K562 (cell line): ENCODE data around the gene UBE2S. TPM values are rescaled to one million over a fixed set of nuclear protein-coding genes. Genes with fewer than 3 reads are reported as not detected.

Source experiments
- AFF1 ChIP-seq, 2 experiments: fragments of 450-650 bp; IDR thresholded peaks; 2 replicates each; pipeline ENCODE4 v1.6.1; 2018; ENCODE audit warnings: mild to moderate bottlenecking in 2 of 2, low read depth in 1 of 2; ENCODE audit not compliant: partially characterized antibody in 2 of 2
- ARID3A ChIP-seq: IDR thresholded peaks from 2 replicates; pipeline ENCODE4 v1.6.1; 2012; ENCODE audit warnings: low read depth, low read length, improper control_type of control experiment, borderline replicate concordance
- BRD4 ChIP-seq: fragments of 200-600 bp; sonication (generic); IDR thresholded peaks from 2 replicates; pipeline ENCODE4 v1.6.1; 2017; ENCODE audit warnings: inconsistent platforms
- CEBPG ChIP-seq, 3 experiments: fragments of 200-800 bp in 1 of 3; sonication (Bioruptor generic) in 1 of 3; sonication (generic) in 1 of 3; formaldehyde crosslinking in 1 of 3; IDR thresholded peaks in 2 of 3; conservative IDR thresholded peaks in 1 of 3; 2 replicates each; pipeline versions ENCODE4 v1.6.1 to v1.8.0; 2016 to 2022; ENCODE audit warnings: missing compliant biosample characterization in 2 of 3, missing genetic modification characterization in 2 of 3, mild to moderate bottlenecking in 1 of 3, missing genetic modification reagents in 1 of 3
- DEAF1 ChIP-seq: fragments of 450-650 bp; formaldehyde crosslinking; IDR thresholded peaks from 2 replicates; pipeline ENCODE4 v1.4.0; 2020; ENCODE audit warnings: mild to moderate bottlenecking, moderate library complexity
- DMBX1 ChIP-seq: fragments of 250-450 bp; sonication (Bioruptor Pico); IDR thresholded peaks from 2 replicates; pipeline ENCODE4 v1.8.0; 2022; ENCODE audit warnings: inconsistent platforms, mild to moderate bottlenecking, moderate library complexity, borderline replicate concordance
- ESRRB ChIP-seq: fragments of 250-450 bp; sonication (Bioruptor Pico); IDR thresholded peaks from 2 replicates; pipeline ENCODE4 v1.5.0; 2020; ENCODE audit warnings: mild to moderate bottlenecking, moderate library complexity, borderline replicate concordance
- HDAC8 ChIP-seq: fragments of 450-650 bp; IDR thresholded peaks from 2 replicates; pipeline ENCODE4 v1.6.1; 2016; ENCODE audit warnings: mild to moderate bottlenecking, missing genetic modification characterization, moderate library complexity, missing compliant biosample characterization
- NR2C2 ChIP-seq, 2 experiments: fragments of 200-800 bp in 1 of 2; sonication (Bioruptor generic) in 1 of 2; sonication (generic) in 1 of 2; formaldehyde crosslinking in 1 of 2; IDR thresholded peaks; 2 replicates each; pipeline versions ENCODE4 v1.6.1 to v1.8.0; 2016 to 2022; ENCODE audit warnings: mild to moderate bottlenecking in 1 of 2, missing compliant biosample characterization in 1 of 2, missing genetic modification characterization in 1 of 2, missing genetic modification reagents in 1 of 2
- RNF2 ChIP-seq: sonication (generic); IDR thresholded peaks from 2 replicates; pipeline ENCODE4 v1.6.1; 2016
- RNF219 ChIP-seq: fragments of 250-450 bp; sonication (Bioruptor Pico); IDR thresholded peaks from 2 replicates; pipeline ENCODE4 v1.5.0; 2022; ENCODE audit warnings: mild to moderate bottlenecking
- TRIM25 ChIP-seq: fragments of 450-650 bp; IDR thresholded peaks from 2 replicates; pipeline ENCODE4 v1.7.0; 2016; ENCODE audit warnings: borderline replicate concordance
- ZEB2 ChIP-seq: fragments of 450-650 bp; IDR thresholded peaks from 2 replicates; pipeline ENCODE4 v1.6.1; 2016
- ZNF12 ChIP-seq: sonication (generic); formaldehyde crosslinking; IDR thresholded peaks from 2 replicates; pipeline ENCODE4 v1.4.0; 2020; ENCODE audit warnings: mild to moderate bottlenecking, missing genetic modification reagents
- ZNF121 ChIP-seq: sonication (generic); formaldehyde crosslinking; conservative IDR thresholded peaks from 2 replicates; pipeline ENCODE4 v1.8.0; 2022; ENCODE audit warnings: missing genetic modification reagents
- ZNF436 ChIP-seq: fragments of 250-450, 450-650 bp; sonication (Bioruptor Pico); formaldehyde crosslinking; IDR thresholded peaks from 2 replicates; pipeline ENCODE4 v1.7.0; 2020; ENCODE audit warnings: mild to moderate bottlenecking
- polyA plus RNA-seq, 8 experiments: library from polyadenylated mRNA; depleted of rRNA in 4 of 8; stranded (reverse) in 5 of 8; unstranded in 3 of 8; fragments of >200 nt; fragmentation: Nextera tagmentation in 2 of 8; fragmentation: Illumina TruSeq in 1 of 8; extraction: Ambion mirVana in 2 of 8; extraction: Trizol in 1 of 8; gene quantifications; 2 replicates each; pipeline versions ENCODE4 v1.2.1 to v1.2.3, GENCODE V29; 2011 to 2014; ENCODE audit warnings: inconsistent platforms in 1 of 8, missing spikeins in 1 of 8
- total RNA-seq, 7 experiments: library from RNA; depleted of rRNA in 6 of 7; stranded (reverse); fragments of >200 nt in 6 of 7; fragmentation: Illumina TruSeq in 2 of 7; extraction: Trizol in 2 of 7; gene quantifications; 2 replicates each; pipeline versions ENCODE4 v1.2.1 to v1.2.3, GENCODE V29; 2011 to 2021; ENCODE audit warnings: low replicate concordance in 1 of 7

Gene UBE2S
- total and polyA plus RNA-seq, 9 of the 15 experiments (the other 6 are each of a cell fraction or from before 2014, with no cell fraction given) = 1.5 to 1,305 (median 157) TPM

- TF ChIP-seq DEAF1 (CRISPR knock-in tag) (no peak), ZNF121 (CRISPR knock-in tag) (no peak), BRD4 (peak; percentile 78; the same call in 1 of the 2 replicates), RNF219 (CRISPR knock-in tag) (no peak), NR2C2 (CRISPR knock-in tag; IDR thresholded peaks at IDR 0.05) (no peak), NR2C2 (tag; IDR thresholded peaks at IDR 0.05) (no peak), HDAC8 (tag) (0 out of 2 replicates have a peak, but pooled peaks have one; percentile 49), ESRRB (CRISPR knock-in tag) (no peak), TRIM25 (0 out of 2 replicates have a peak, but pooled peaks have one; percentile 53), ZEB2 (no peak), RNF2 (no peak), AFF1 (IDR thresholded peaks at IDR 0.05; ENCODE audit: low read depth in 1 of 2, partially characterized antibody in 2 of 2) (no peak), ARID3A (no peak), DMBX1 (CRISPR knock-in tag) (no peak), ZNF436 (no peak), CEBPG (CRISPR knock-in tag; IDR thresholded peaks at IDR 0.05) (no peak), CEBPG (tag; conservative IDR thresholded peaks at IDR 0.05 in 1 of 2, IDR thresholded peaks at IDR 0.05 in 1 of 2) (no peak), ZNF12 (no peak)
Observed at GRCh38 chr19:55408533-55408872, 915 bp upstream of the UBE2S start (continued).
